A673 (cell line): ENCODE measurements around the gene RTBDN.

Experiments
- CTCF ChIP-seq: fragments of 300-800, 200-600 bp; sonication (generic); conservative IDR thresholded peaks from 2 replicates; pipeline ENCODE4 v1.5.1; 2017; ENCODE audit warnings: low read depth, mild to moderate bottlenecking, antibody characterized with exemption, low read length, moderate library complexity, mixed read lengths
- EZH2 ChIP-seq: fragments of 200-600 bp; sonication (generic); IDR thresholded peaks from 2 replicates; pipeline ENCODE4 v1.6.1; 2017; ENCODE audit warnings: borderline replicate concordance, low read depth, mild to moderate bottlenecking, mixed read lengths, antibody characterized with exemption, low read length; ENCODE audit not compliant: poor library complexity, severe bottlenecking

GRCh38 chr19:12791345-12792050 is 42.9 kb downstream of the RTBDN start, which contains the start of gene JUNB:
- TF ChIP-seq CTCF = no peak
- TF ChIP-seq EZH2 = no peak
